Spleen (tissue), 7 donors: ENCODE measurements around the gene LORICRIN.

Experiments used
- POLR2AphosphoS5 ChIP-seq, 3 donors: sonication (generic); formaldehyde crosslinking; IDR thresholded peaks; one replicate each; pipeline ENCODE4 v1.5.1; 2017; ENCODE audit warnings: antibody characterized with exemption in 3 of 3
- TF ChIP-seq, protein P1 (sequence below), 11 experiments: fragments of 200-600 bp in 7 of 11; fragments of 450-650 bp in 4 of 11; sonication (generic) in 4 of 11; IDR thresholded peaks in 8 of 11; conservative IDR thresholded peaks in 3 of 11; 1 replicate in 7 of 11; 2 replicates in 4 of 11; pipeline versions ENCODE4 v1.4.0 to v1.8.0; 2016 to 2021; ENCODE audit warnings: antibody characterized with exemption in 11 of 11, inconsistent platforms in 4 of 11, mild to moderate bottlenecking in 1 of 11
- donor health status: DM: no; HTN: no; CAD: no; lungs with moderate emphysema.
- donor health status: DM: no; HTN: no; CAD: no.
- donor health status: DM: no; HTN: no; CAD: no.

DNA sequence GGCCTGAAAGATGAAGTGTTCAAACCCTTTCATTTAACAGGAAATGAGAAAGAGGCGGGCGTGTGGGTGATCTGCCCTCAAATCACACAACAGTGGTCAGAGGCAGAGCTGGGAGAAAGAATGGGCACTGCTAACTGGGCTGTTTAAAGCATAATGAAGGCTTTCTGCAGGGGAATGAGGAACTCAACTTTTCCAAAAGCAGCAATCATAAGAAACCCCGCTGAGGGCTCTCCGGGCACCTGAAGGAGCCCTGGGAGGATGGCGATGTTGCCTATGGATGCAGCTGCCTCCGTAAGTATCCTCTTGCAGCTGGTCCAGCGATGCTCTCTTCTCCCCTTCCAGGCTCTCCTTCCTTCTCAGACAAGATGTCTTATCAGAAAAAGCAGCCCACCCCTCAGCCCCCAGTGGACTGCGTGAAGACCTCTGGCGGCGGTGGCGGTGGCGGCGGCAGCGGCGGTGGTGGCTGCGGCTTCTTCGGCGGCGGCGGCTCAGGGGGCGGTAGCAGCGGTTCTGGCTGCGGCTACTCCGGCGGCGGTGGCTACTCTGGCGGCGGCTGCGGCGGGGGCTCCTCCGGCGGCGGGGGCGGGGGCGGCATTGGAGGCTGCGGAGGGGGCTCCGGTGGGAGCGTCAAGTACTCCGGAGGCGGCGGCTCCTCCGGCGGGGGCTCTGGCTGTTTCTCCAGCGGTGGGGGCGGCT is 1.2 kb downstream of the LORICRIN start:
- TF ChIP-seq, protein P1, sequence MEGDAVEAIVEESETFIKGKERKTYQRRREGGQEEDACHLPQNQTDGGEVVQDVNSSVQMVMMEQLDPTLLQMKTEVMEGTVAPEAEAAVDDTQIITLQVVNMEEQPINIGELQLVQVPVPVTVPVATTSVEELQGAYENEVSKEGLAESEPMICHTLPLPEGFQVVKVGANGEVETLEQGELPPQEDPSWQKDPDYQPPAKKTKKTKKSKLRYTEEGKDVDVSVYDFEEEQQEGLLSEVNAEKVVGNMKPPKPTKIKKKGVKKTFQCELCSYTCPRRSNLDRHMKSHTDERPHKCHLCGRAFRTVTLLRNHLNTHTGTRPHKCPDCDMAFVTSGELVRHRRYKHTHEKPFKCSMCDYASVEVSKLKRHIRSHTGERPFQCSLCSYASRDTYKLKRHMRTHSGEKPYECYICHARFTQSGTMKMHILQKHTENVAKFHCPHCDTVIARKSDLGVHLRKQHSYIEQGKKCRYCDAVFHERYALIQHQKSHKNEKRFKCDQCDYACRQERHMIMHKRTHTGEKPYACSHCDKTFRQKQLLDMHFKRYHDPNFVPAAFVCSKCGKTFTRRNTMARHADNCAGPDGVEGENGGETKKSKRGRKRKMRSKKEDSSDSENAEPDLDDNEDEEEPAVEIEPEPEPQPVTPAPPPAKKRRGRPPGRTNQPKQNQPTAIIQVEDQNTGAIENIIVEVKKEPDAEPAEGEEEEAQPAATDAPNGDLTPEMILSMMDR (IDR thresholded peaks at IDR 0.05 in 8 of 11, conservative IDR thresholded peaks at IDR 0.05 in 3 of 11): no peak
- TF ChIP-seq POLR2AphosphoS5 (IDR thresholded peaks at IDR 0.05): no peak
